Cerebellar cortex (tissue), 1 donor: Measurements from ENCODE around the gene PRPF40A.
"Not testable (repeated sequence)": the region's sequence is repeated elsewhere in the genome, so short reads cannot be mapped to it uniquely, and the experiment has no call there.

ENCODE experiments used
- DNase-seq: peaks from one replicate; pipeline ENCODE4 v3.0.0-alpha.2; 2015; ENCODE audit warnings: low spot score

The PRPF40A gene

DNA sequence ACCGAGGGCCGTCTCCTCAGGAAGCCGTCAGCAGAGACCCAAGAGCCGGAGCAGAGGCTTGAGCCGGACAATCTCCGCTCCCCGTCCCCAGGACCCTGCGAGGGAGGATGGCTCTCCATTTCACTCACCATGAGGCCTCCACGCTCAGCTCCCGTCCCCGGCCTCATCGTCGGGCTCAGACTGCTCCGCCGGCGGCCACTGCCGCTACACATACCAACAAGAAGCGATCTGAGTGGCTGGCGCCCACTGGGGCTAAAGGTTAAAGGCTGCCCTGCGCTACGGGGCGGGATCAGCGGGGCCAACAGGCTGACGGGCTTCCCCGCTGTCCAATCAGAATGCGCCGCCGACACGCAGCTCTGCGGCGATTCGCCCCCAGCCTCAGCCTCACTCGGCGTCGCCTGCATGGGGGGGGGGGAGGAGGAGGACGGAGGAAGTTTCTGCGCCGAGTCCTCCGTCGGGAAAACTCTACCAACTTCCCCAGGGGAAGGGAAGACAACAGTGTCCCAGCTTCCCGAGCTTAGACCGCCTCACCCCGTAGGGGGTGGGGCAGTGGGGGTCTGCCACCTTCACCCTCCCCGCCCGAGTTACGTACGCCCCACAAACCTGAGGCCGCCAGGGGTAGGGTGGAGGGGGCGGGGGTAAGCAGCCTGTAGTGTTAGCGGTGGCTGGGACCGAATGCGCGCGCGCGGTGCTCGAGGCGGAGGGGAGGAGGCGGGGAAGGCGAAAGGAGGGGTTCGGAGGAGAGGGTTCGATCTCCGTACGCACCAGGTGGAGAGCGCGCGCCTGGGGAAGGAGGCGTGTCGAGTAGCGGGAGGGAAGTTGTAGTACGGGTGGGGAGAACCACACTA, at the start of gene PRPF40A:
PRPF40A (minus strand) TSS at position 234 of the 848 bp plus-strand sequence; CDS start at position 212, 22 bp downstream.
- DNase-seq: peak; percentile 98

DNA sequence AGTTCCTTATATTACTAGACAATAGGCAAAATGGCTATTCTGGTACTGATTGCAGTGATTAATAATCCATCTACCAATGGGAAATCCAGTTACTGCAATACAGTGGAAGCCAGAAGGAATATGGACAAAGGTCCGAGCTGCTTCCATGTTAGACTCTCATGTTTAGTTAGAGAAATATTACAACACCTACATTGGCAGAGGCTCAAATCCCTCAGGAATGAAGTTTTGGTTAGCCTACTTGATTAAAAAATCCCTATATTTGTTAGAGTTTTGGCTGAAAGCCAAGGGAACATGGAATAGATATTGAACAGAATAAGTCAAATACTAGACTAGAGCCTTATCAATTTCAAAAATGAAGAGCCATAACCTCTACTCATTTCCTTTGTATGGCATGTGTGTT, 49.7 kb upstream of the PRPF40A start:
- no peak for DNase-seq

- DNase-seq: no peak
These were observed 46.4 kb upstream of the PRPF40A start for GRCh38 chr2:152763651-152764050.

DNA sequence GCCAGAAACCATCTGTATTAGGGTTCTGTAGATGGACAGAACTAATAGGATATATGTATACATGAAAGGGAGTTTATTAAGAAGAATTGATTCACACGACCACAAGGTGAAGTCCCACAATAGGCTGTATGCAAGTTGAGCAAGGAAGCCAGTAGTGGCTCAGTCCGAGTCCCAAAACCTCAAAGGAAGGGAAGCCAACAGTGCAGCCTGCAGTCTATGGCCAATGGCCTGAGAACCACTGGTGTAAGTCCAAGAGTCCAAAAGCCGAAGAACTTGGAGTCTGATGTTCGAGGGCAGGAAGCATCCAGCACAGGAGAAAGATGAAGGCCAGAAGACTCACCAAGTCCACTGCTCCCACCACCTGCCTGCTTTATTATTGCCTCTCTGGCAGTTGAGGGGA, 45.9 kb upstream of the PRPF40A start:
- DNase-seq: not testable (repeated sequence)

DNA sequence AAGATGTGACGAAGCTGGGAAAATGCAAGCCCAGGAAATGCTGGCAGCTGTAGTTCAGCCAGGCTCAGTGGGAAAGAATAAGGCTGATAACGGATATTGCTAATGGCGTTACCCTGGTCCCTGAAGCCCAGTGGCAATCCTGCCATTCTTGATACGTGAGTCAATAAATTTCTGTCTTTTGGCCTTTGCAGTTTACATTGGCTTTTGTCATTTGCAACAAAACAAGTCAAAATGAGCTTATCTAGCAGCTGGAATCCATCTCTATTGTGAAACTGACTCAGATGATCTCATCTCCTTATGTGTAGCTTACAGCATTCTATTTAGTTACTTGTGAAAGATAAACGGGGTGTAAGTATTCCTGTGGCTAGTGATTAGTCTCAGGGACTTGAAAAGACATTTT, 44.9 kb upstream of the PRPF40A start:
- DNase-seq: no peak

DNA sequence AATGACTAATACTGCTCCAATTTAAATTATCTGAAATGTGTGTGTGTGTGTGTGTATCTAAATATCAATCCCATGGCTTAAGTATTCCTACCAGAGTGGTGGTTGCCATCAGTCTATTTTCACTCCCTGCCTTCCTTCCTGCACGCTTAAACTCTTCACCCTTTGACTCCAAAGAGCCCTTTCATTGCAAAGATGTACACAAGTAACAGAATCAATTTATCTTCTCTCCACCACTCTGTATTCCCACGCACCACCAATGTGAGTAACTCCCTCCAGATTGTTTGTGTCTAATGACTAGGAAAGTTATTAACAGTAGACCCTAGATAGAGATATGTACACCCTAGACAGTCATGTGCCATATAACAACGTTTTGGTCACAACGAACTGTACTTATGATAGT, 44.0 kb upstream of the PRPF40A start:
- no peak for DNase-seq

DNA sequence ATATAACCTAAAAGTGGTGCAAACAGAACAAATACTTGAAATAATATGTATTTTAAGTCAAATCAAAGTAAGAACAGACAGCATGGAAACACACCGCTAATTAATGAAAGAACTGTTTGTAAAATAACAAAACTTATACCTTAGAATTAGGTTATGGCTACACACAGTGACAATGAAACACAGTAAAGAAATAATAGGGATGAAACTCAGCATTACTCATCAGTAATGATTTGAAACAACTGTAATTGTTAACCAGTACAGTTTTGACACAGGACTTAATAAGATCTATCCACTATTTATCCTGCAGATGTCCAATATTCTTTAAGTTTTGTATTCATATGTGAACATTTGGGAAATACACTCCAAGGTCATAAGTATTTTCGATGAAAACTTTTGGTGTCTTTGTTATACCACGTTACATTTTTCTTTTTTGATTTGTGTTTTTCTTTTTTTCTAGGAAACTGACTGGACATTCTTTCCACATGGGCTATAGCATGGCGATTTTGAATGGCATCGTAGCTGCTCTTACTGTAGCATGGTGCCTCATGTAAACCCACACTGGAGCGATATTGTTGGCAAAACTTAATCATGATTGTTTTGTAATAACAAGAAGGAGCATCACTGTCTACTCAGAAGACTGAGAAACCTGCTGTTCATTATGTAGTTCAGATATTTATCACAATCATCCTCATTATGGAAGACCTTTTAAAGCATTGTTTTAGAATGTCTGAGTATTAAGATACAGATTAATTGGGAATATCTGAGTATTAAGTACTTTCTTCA, 42.2 kb upstream of the PRPF40A start:
- no peak for DNase-seq

GRCh38 chr2:152755029-152755428, 37.8 kb upstream of the PRPF40A start:
- DNase-seq: peak; percentile 5

- DNase-seq: not testable (repeated sequence)
These were observed 30.5 kb upstream of the PRPF40A start for GRCh38 chr2:152747751-152748150.

GRCh38 chr2:152743002-152743401, 25.7 kb upstream of the PRPF40A start:
- DNase-seq: peak; percentile 48

- DNase-seq: peak; percentile 58
These were observed 23.6 kb upstream of the PRPF40A start for GRCh38 chr2:152740743-152741328.

- DNase-seq: not testable (repeated sequence)
These were observed 22.4 kb upstream of the PRPF40A start for GRCh38 chr2:152739705-152740104.

GRCh38 chr2:152738438-152738837, 21.2 kb upstream of the PRPF40A start:
- no peak for DNase-seq

DNA sequence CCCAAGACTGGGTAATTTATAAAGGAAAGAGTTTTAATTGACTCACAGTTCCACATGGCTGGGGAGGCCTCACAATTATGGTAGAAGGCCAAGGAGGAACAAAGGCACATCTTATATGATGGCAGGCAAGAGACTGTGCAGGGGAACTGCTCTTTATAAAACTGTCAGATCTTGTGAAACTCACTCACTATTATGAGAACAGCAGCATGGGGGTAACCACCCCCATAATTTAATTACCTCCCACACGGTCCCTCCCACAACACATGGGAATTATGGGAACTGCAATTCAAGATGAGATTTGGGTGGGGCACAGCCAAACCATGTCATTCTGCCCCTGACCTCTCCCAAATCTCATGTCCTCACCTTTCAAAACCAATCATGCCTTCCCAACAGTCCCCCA, 20.2 kb upstream of the PRPF40A start:
- DNase-seq: not testable (repeated sequence)

DNA sequence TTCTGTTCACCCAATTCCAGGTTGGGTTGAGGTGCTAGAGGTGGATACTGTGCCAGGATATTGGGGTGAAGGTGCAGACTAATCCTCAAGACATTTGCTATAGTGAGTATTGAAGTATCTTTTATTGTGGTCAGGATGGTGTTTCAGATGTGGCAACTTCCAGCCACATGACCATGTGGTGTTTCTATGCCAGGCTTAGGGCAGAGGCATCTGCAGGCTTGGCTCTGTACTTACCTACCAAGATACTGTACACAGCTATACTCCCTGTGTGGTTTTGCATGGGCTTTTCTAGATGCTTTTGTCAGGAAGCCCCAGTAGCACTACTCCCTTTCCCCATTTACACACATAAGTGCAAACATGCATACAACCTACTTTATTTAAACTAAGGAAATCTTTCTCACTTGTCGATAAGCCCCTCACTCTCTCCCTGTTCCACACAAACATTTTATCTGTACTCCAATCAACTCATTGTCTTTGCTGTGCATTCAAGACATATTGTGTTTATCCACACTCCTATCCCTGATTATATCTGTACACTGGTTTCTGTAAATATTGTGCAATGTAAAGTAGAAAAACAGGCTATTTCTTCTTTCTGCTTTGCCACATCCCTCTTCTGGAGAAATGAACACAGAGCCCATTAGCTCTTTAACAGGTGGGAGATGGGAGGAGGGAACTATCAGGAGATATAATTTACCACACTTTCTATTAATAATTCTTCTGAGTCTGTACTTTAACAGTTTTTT, 13.5 kb upstream of the PRPF40A start:
- DNase-seq: no peak

DNA sequence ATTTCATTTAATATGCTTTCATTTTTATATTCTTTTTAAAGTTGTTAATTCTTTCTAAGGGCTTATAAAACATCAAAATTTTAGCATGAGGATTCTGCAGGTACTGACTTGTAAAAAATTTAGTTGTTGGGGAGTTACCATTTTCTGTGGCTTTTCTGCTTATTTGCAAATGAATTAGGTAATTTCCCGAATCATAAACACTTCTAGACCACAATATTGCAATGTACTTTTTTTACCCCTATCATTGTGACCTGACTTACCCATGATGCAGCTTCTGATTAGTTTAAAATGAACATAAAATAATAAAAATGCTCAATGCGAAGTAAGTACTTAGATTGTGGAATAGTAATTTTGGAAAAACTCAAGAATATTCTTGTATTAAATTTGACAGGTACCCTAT, 12.6 kb upstream of the PRPF40A start:
- no peak for DNase-seq

- DNase-seq: no peak
These were observed 6.7 kb upstream of the PRPF40A start for GRCh38 chr2:152723918-152724317.

DNA sequence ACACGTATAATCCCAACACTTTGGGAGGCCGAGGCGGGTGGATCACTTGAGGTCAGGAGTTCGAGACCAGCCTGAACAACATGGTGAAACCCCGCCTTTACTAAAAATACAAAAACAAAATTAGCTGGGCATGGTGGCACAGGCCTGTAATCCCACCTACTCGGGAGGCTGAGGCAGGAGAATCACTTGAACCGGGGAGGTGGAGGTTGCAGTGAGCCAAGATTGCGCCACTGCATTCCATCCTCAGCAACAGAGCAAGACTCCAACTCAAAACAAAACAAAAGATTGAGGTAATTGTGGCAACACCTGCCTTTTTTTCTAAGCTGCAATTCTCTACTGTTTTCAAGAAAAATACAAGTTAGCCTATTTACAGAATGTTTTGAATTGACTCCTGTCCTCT, 5.4 kb upstream of the PRPF40A start:
- DNase-seq: not testable (repeated sequence)

DNA sequence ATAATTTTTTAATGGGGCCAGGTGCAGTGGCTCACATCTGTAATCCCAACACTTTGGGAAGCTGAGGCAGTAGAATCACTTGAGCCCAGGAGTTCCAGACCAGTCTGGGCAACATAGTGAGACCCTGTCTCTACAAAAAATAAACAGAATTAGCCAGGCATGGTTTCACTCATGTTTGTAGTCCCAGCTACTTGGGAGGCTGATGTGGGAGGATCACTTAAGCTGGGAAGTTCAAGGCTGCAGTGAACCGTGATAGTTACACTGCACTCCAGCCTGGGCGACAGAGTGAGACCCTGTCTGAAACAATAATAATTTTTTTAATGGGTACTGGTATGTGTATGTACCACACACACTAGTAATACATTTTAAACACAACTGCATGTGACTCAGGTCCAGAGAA, 3.5 kb upstream of the PRPF40A start:
- no peak for DNase-seq

- DNase-seq: peak; percentile 66
These were observed 1.8 kb upstream of the PRPF40A start for GRCh38 chr2:152718909-152719645.
